ENCODE measurements around the gene INHBB.
"Not testable (repeated sequence)": the region's sequence is repeated elsewhere in the genome, so short reads cannot be mapped to it uniquely, and the experiment has no call there.

Gene INHBB

GRCh38 chr2:120316528-120317179, 29.3 kb upstream of the INHBB start:
- DNase-seq (ENCODE audit: low spot score) = no peak

- DNase-seq (ENCODE audit: low spot score) = no peak
Measured at GRCh38 chr2:120317180-120317533, 28.8 kb upstream of the INHBB start.

GRCh38 chr2:120317916-120318315, 28.0 kb upstream of the INHBB start:
- DNase-seq (ENCODE audit: low spot score) = no peak

- no peak for DNase-seq (ENCODE audit: low spot score)
Measured at GRCh38 chr2:120318626-120319025, 27.3 kb upstream of the INHBB start.

GRCh38 chr2:120319123-120319522, 26.8 kb upstream of the INHBB start:
- DNase-seq (ENCODE audit: low spot score) = no peak

- DNase-seq (ENCODE audit: low spot score) = no peak
Measured at GRCh38 chr2:120319686-120320317, 26.1 kb upstream of the INHBB start.

GRCh38 chr2:120320318-120320851, 25.6 kb upstream of the INHBB start:
- no peak for DNase-seq (ENCODE audit: low spot score)

GRCh38 chr2:120320887-120321556, 24.9 kb upstream of the INHBB start:
- DNase-seq (ENCODE audit: low spot score) = not testable (repeated sequence)

GRCh38 chr2:120321721-120322284, 24.1 kb upstream of the INHBB start:
- DNase-seq (ENCODE audit: low spot score) = no peak

- no peak for DNase-seq (ENCODE audit: low spot score)
Measured at GRCh38 chr2:120322329-120322728, 23.6 kb upstream of the INHBB start.

- DNase-seq (ENCODE audit: low spot score) = no peak
Measured at GRCh38 chr2:120323214-120323613, 22.7 kb upstream of the INHBB start.

- DNase-seq (ENCODE audit: low spot score) = no peak
Measured at GRCh38 chr2:120323807-120324399, 22.0 kb upstream of the INHBB start.

- DNase-seq (ENCODE audit: low spot score) = no peak
Measured at GRCh38 chr2:120324933-120325332, 21.0 kb upstream of the INHBB start.

- DNase-seq (ENCODE audit: low spot score) = no peak
Measured at GRCh38 chr2:120326066-120326465, 19.9 kb upstream of the INHBB start.

- DNase-seq (ENCODE audit: low spot score) = peak; percentile 24
Measured at GRCh38 chr2:120330946-120331822, 14.8 kb upstream of the INHBB start.

- peak; percentile 28 for DNase-seq (ENCODE audit: low spot score)
Measured at GRCh38 chr2:120331903-120332302, 14.0 kb upstream of the INHBB start.

- DNase-seq (ENCODE audit: low spot score) = no peak
Measured at GRCh38 chr2:120332384-120332783, 13.6 kb upstream of the INHBB start.

- DNase-seq (ENCODE audit: low spot score) = no peak
Measured at GRCh38 chr2:120334068-120334467, 11.9 kb upstream of the INHBB start.

- DNase-seq (ENCODE audit: low spot score) = no peak
Measured at GRCh38 chr2:120336749-120337148, 9.2 kb upstream of the INHBB start.

- DNase-seq (ENCODE audit: low spot score) = no peak
Measured at GRCh38 chr2:120338015-120338414, 7.9 kb upstream of the INHBB start.

GRCh38 chr2:120341977-120342376, 4.0 kb upstream of the INHBB start:
- no peak for DNase-seq (ENCODE audit: low spot score)

GRCh38 chr2:120342446-120342845, 3.5 kb upstream of the INHBB start:
- no peak for DNase-seq (ENCODE audit: low spot score)
